HepG2 (cell line): ENCODE measurements around the gene ATP9A. TPM values are rescaled to one million over a fixed set of nuclear protein-coding genes. Genes with fewer than 3 reads are reported as not detected.

Experiments used
- ATAC-seq: fragments of 200-7000 bp; cut with Tn5 transposase; 3 replicates; pipeline ENCODE4 v1.9.1; 2020; ENCODE audit warnings: mild to moderate bottlenecking, moderate library complexity
- BruUV-seq: library from RNA; stranded (reverse); fragments of 400-500 nt; replicated peaks from 2 replicates; lab custom pipeline; 2021; lab: Mats Ljungman, UMichigan
- CTCF ChIA-PET: fragments of 300-600 bp; formaldehyde crosslinking; extraction: SDS; loops from one replicate; lab custom pipeline; 2021; ENCODE audit warnings: low total read pairs, inconsistent platforms, low intra/inter-chr PET ratio; lab: Yijun Ruan, JAX
- POLR2A ChIA-PET: fragments of 350-600 bp; sonication (Branson Sonifier 250); formaldehyde crosslinking; loops from one replicate; lab custom pipeline; 2020; ENCODE audit warnings: antibody characterized with exemption, inconsistent platforms; lab: Yijun Ruan, JAX
- DNase-seq: peaks from one replicate; pipeline ENCODE4 v3.0.0-alpha.2; 2015; ENCODE audit warnings: low spot score
- FAIRE-seq: peaks from 3 replicates; lab custom pipeline; 2011; peaks lifted over from hg19 to GRCh38; lab: Jason Lieb, UNC
- H2AFZ ChIP-seq: one replicate; pipeline ENCODE4 v1.6.1; 2011; ENCODE audit warnings: low read length, inconsistent platforms
- H3K27ac ChIP-seq: fragments of 300-600 bp; 3 replicates; pipeline ENCODE4 v1.8.0; 2011; ENCODE audit warnings: mixed run types, mild to moderate bottlenecking, mixed read lengths, low read length, inconsistent platforms; ENCODE audit not compliant: insufficient read depth; ENCODE audit errors: extremely low read length
- H3K27me3 ChIP-seq, 2 experiments: fragments of 200-600 bp in 1 of 2; 2 replicates in 1 of 2; 3 replicates in 1 of 2; pipeline versions ENCODE4 v1.6.0 to v1.8.0; 2011; ENCODE audit warnings: low read length in 2 of 2, mild to moderate bottlenecking in 2 of 2, moderate library complexity in 2 of 2, inconsistent platforms in 1 of 2; ENCODE audit not compliant: insufficient read depth in 2 of 2, control insufficient read depth in 1 of 2
- H3K36me3 ChIP-seq, 2 experiments: fragments of 200-600 bp in 1 of 2; replicated peaks in 1 of 2; 2 replicates in 1 of 2; 3 replicates in 1 of 2; pipeline versions ENCODE4 v1.5.1 to v1.8.0; 2011; ENCODE audit warnings: low read length in 2 of 2, inconsistent platforms in 1 of 2; ENCODE audit not compliant: insufficient read depth in 2 of 2, control insufficient read depth in 1 of 2
- H3K4me1 ChIP-seq: 2 replicates; pipeline ENCODE4 v1.5.1; 2012; ENCODE audit warnings: low read length, inconsistent platforms; ENCODE audit not compliant: insufficient read depth
- H3K4me2 ChIP-seq: 2 replicates; pipeline ENCODE4 v1.6.0; 2011; ENCODE audit warnings: low read depth, low read length, inconsistent platforms
- H3K4me3 ChIP-seq, 3 experiments: fragments of 200-600 bp in 1 of 3; sonication (generic), shearing (Covaris generic) in 1 of 3; replicated peaks in 1 of 3; 2 replicates each; pipeline ENCODE4 v1.5.1; 2011 to 2016; ENCODE audit warnings: low read length in 3 of 3, inconsistent platforms in 2 of 3, low read depth in 2 of 3, mild to moderate bottlenecking in 2 of 3, control low read depth in 1 of 3, mixed read lengths in 1 of 3; ENCODE audit not compliant: insufficient read depth in 1 of 3
- H3K79me2 ChIP-seq: one replicate; pipeline ENCODE4 v1.6.1; 2011; ENCODE audit warnings: low read length, inconsistent platforms; ENCODE audit not compliant: insufficient read depth
- H3K9ac ChIP-seq: 2 replicates; pipeline ENCODE4 v1.6.0; 2011; ENCODE audit warnings: mild to moderate bottlenecking, low read depth, low read length, inconsistent platforms; ENCODE audit not compliant: insufficient read depth
- H3K9me3 ChIP-seq: 2 replicates; pipeline ENCODE4 v1.5.1; 2012; ENCODE audit warnings: mild to moderate bottlenecking, low read length
- H4K20me1 ChIP-seq: 2 replicates; pipeline ENCODE4 v1.6.0; 2011; ENCODE audit warnings: inconsistent platforms, mild to moderate bottlenecking, low read length, moderate library complexity; ENCODE audit not compliant: insufficient read depth
- ARID3A ChIP-seq: IDR thresholded peaks from 2 replicates; pipeline ENCODE4 v1.6.1; 2012; ENCODE audit warnings: low read depth, low read length, improper control_type of control experiment
- NR1H2 ChIP-seq: sonication (generic); formaldehyde crosslinking; IDR thresholded peaks from 2 replicates; pipeline ENCODE4 v1.8.1; 2022; ENCODE audit warnings: low read depth, missing genetic modification reagents, borderline replicate concordance
- PAXIP1 ChIP-seq: sonication (generic); formaldehyde crosslinking; conservative IDR thresholded peaks from 2 replicates; pipeline ENCODE4 v1.4.0; 2020; ENCODE audit warnings: mild to moderate bottlenecking, missing genetic modification reagents, moderate library complexity
- PRMT3 ChIP-seq: sonication (generic); formaldehyde crosslinking; IDR thresholded peaks from 2 replicates; pipeline ENCODE4 v1.8.1; 2022; ENCODE audit warnings: low read depth, mild to moderate bottlenecking, moderate library complexity, missing genetic modification reagents, borderline replicate concordance
- TFAP4 ChIP-seq: sonication (generic); IDR thresholded peaks from 2 replicates; pipeline ENCODE4 v1.6.1; 2016; ENCODE audit warnings: low read depth, borderline replicate concordance
- ZBTB20 ChIP-seq: sonication (generic); formaldehyde crosslinking; IDR thresholded peaks from 2 replicates; pipeline ENCODE4 v1.8.1; 2023; ENCODE audit warnings: missing genetic modification reagents, low read depth, mild to moderate bottlenecking, borderline replicate concordance
- ZFP36 ChIP-seq: fragments of 150-350 bp; IDR thresholded peaks from 2 replicates; pipeline ENCODE4 v1.6.1; 2018; ENCODE audit warnings: borderline replicate concordance, low read length, low read depth; ENCODE audit not compliant: partially characterized antibody
- ZNF609 ChIP-seq: sonication (generic); formaldehyde crosslinking; IDR thresholded peaks from 2 replicates; pipeline ENCODE4 v1.4.0; 2020; ENCODE audit warnings: mild to moderate bottlenecking, missing genetic modification reagents, borderline replicate concordance
- ZNF691 ChIP-seq: sonication (generic); formaldehyde crosslinking; IDR thresholded peaks from 2 replicates; pipeline ENCODE4 v1.4.0; 2020; ENCODE audit warnings: missing genetic modification reagents, low read depth, mild to moderate bottlenecking, borderline replicate concordance
- ZNF703 ChIP-seq: sonication (generic); formaldehyde crosslinking; IDR thresholded peaks from 2 replicates; pipeline ENCODE4 v1.5.1; 2020; ENCODE audit warnings: missing genetic modification reagents, mild to moderate bottlenecking, moderate library complexity, borderline replicate concordance
- WGBS: methylation state at CpG from one replicate; pipeline ENCODE4 v1.1.6; 2017; ENCODE audit warnings: low lambda C conversion rate; 5-methylcytosine and 5-hydroxymethylcytosine counted together
- in situ Hi-C: cut with HindIII; loops from 2 replicates; pipeline ENCODE4 v1.10.0; 2017; ENCODE audit warnings: low pct_unique_long_range_greater_than_20kb; ENCODE audit not compliant: extremely low pct_ligation_motif_present
- intact Hi-C: fragments of 100-400 bp; cut with micrococcal nuclease; formaldehyde crosslinking; loops from one replicate; pipeline ENCODE4 v1.10.0; 2022; ENCODE audit not compliant: unreplicated experiment
- polyA plus RNA-seq, 8 experiments: library from polyadenylated mRNA; depleted of rRNA in 3 of 8; stranded (reverse) in 7 of 8; unstranded in 1 of 8; fragments of >200 nt; fragmentation: Illumina TruSeq in 4 of 8; extraction: Trizol in 4 of 8; gene quantifications; 2 replicates each; pipeline versions ENCODE4 v1.2.1 to v1.2.3, GENCODE V29; 2011 to 2016; ENCODE audit warnings: low read depth in 4 of 8, missing spikeins in 1 of 8, mixed read lengths in 1 of 8; ENCODE audit not compliant: insufficient read depth in 1 of 8
- total RNA-seq, 5 experiments: library from RNA; depleted of rRNA; stranded (reverse); fragments of >200 nt; fragmentation: Illumina TruSeq; extraction: Trizol; gene quantifications; 2 replicates each; pipeline ENCODE4 v1.2.3, GENCODE V29; 2016; ENCODE audit warnings: low read depth in 1 of 5

ATP9A gene
- total and polyA plus RNA-seq, 2 of the 13 experiments (the other 11 are each of a cell fraction or from before 2014, with no cell fraction given): 11.8 to 18.5 TPM

GRCh38 chr20:51659491-51660050 lies 108.6 kb downstream of the ATP9A start:
- ATAC-seq: no peak
- Histone ChIP-seq H3K9ac (no peak overlapping the region), H3K9me3 (no peaks in the 10 kb centered on the region), H4K20me1 (no peaks in the 10 kb centered on the region), H3K36me3 (peaks cover 4% of the 10 kb centered on the region in 2 experiments; a peak in 3 of 5 replicates), H3K4me3 (no peak overlapping the region), H3K4me1 (peaks cover 31% of the 10 kb centered on the region), H3K27ac (no peak overlapping the region), H3K79me2 (no peaks in the 10 kb centered on the region), H2AFZ (no peak overlapping the region), H3K4me2 (no peak overlapping the region), H3K27me3 (no peaks in the 10 kb centered on the region)
- 95% methylated on average over 8 of the region's 8 CpGs for WGBS
- ChIA-PET POLR2A (no interaction called here), CTCF (no interaction called here)
- no peak for FAIRE-seq
- no peak for DNase-seq
- intact Hi-C loops (no loop called here), in situ Hi-C loops (no loop called here)
- no TSS peak for BruUV-seq
- no peak for TF ChIP-seq ZBTB20 (CRISPR knock-in tag)
- no peak for TF ChIP-seq NR1H2 (CRISPR knock-in tag)
- TF ChIP-seq TFAP4: no peak
- no peak for TF ChIP-seq PRMT3 (CRISPR knock-in tag)
- no peak for TF ChIP-seq ARID3A
- TF ChIP-seq ZFP36: no peak
- no peak for TF ChIP-seq ZNF609 (CRISPR knock-in tag)
- TF ChIP-seq ZNF703 (CRISPR knock-in tag): no peak
- TF ChIP-seq PAXIP1 (CRISPR knock-in tag): no peak
- TF ChIP-seq ZNF691 (CRISPR knock-in tag): no peak
